HEK293T (cell line): ENCODE measurements around the gene CARMIL3.

Experiments
- CTCF ChIA-PET: fragments of 350-600 bp; formaldehyde crosslinking; extraction: SDS; loops from one replicate; lab custom pipeline; 2021; ENCODE audit warnings: antibody characterized with exemption, inconsistent platforms; lab: Yijun Ruan, JAX
- POLR2A ChIA-PET: fragments of 350-600 bp; formaldehyde crosslinking; extraction: SDS; loops from one replicate; lab custom pipeline; 2020; ENCODE audit warnings: antibody characterized with exemption, inconsistent platforms; lab: Yijun Ruan, JAX
- DNase-seq: peaks from one replicate; pipeline ENCODE4 v3.0.0; 2012; ENCODE audit warnings: mixed read lengths; ENCODE audit errors: extremely low spot score
- ARNT ChIP-seq: fragments of 450-650 bp; IDR thresholded peaks from 2 replicates; pipeline ENCODE4 v1.6.1; 2017; ENCODE audit warnings: mild to moderate bottlenecking
- BHLHE40 ChIP-seq: fragments of 450-650 bp; IDR thresholded peaks from 2 replicates; pipeline ENCODE4 v1.6.1; 2016; ENCODE audit warnings: mild to moderate bottlenecking, moderate library complexity, borderline replicate concordance
- CTBP1 ChIP-seq: fragments of 450-650 bp; IDR thresholded peaks from 2 replicates; pipeline ENCODE4 v1.6.1; 2016; ENCODE audit warnings: borderline replicate concordance
- ELF4 ChIP-seq: fragments of 450-650 bp; IDR thresholded peaks from 2 replicates; pipeline ENCODE4 v1.6.1; 2017; ENCODE audit warnings: antibody characterized with exemption
- FOXA1 ChIP-seq: fragments of 450-650 bp; IDR thresholded peaks from 2 replicates; pipeline ENCODE4 v1.6.1; 2016; ENCODE audit warnings: mild to moderate bottlenecking
- FOXK2 ChIP-seq: fragments of 450-650 bp; IDR thresholded peaks from 2 replicates; pipeline ENCODE4 v1.6.1; 2016; ENCODE audit warnings: mild to moderate bottlenecking
- FOXM1 ChIP-seq: fragments of 450-650 bp; IDR thresholded peaks from 2 replicates; pipeline ENCODE4 v1.6.1; 2017; ENCODE audit warnings: mild to moderate bottlenecking, borderline replicate concordance
- HDGF ChIP-seq: fragments of 450-650 bp; IDR thresholded peaks from 2 replicates; pipeline ENCODE4 v1.6.1; 2017; ENCODE audit warnings: antibody characterized with exemption, borderline replicate concordance
- L3MBTL2 ChIP-seq: fragments of 450-650 bp; conservative IDR thresholded peaks from 2 replicates; pipeline ENCODE4 v1.6.1; 2016; ENCODE audit warnings: mild to moderate bottlenecking
- LEF1 ChIP-seq: fragments of 450-650 bp; IDR thresholded peaks from 2 replicates; pipeline ENCODE4 v1.6.1; 2017; ENCODE audit warnings: mild to moderate bottlenecking, borderline replicate concordance
- NFRKB ChIP-seq: fragments of 450-650 bp; IDR thresholded peaks from 2 replicates; pipeline ENCODE4 v1.6.1; 2016; ENCODE audit warnings: mild to moderate bottlenecking, moderate library complexity
- SP1 ChIP-seq: fragments of 450-650 bp; IDR thresholded peaks from 2 replicates; pipeline ENCODE4 v1.6.1; 2017
- SUZ12 ChIP-seq: fragments of 450-650 bp; IDR thresholded peaks from 2 replicates; pipeline ENCODE4 v1.6.1; 2016; ENCODE audit warnings: mild to moderate bottlenecking
- TARDBP ChIP-seq: fragments of 450-650 bp; IDR thresholded peaks from 2 replicates; pipeline ENCODE4 v1.6.1; 2016
- ZNF384 ChIP-seq: fragments of 450-650 bp; IDR thresholded peaks from 2 replicates; pipeline ENCODE4 v1.6.1; 2016
- TF ChIP-seq, protein P1 (sequence below): fragments of 450-650 bp; IDR thresholded peaks from 2 replicates; pipeline ENCODE4 v1.6.1; 2016

Gene CARMIL3

DNA sequence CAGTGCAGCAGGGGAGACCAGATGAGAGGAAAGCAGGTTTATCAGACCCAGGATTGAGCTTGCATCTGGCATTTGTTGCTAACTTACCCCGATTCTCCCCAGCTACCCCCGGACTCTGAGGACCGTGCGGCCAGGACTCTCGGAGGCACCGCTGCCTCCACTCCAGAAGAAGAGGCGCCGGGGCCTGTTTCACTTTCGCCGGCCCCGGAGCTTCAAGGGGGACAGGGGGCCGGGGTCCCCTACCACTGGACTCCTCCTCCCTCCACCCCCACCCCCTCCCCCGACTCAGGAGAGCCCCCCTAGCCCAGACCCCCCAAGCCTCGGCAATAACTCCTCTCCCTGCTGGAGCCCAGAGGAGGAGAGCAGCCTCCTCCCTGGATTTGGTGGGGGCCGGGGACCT lies 13.0 kb downstream of the CARMIL3 start:
- DNase-seq = no peak
- ChIA-PET CTCF (no interaction called here), POLR2A (interaction anchor here (1.5 kb wide), 1 partner anchor 29 kb away, joined by 5 read pairs; the partner anchor contains the start of gene PCK2)
- no peak for TF ChIP-seq FOXA1
- TF ChIP-seq TARDBP = no peak
- no peak for TF ChIP-seq SUZ12
- no peak for TF ChIP-seq ELF4
- no peak for TF ChIP-seq NFRKB
- no peak for TF ChIP-seq BHLHE40
- TF ChIP-seq CTBP1 = no peak
- TF ChIP-seq FOXM1 = no peak
- TF ChIP-seq SP1 = no peak

DNA sequence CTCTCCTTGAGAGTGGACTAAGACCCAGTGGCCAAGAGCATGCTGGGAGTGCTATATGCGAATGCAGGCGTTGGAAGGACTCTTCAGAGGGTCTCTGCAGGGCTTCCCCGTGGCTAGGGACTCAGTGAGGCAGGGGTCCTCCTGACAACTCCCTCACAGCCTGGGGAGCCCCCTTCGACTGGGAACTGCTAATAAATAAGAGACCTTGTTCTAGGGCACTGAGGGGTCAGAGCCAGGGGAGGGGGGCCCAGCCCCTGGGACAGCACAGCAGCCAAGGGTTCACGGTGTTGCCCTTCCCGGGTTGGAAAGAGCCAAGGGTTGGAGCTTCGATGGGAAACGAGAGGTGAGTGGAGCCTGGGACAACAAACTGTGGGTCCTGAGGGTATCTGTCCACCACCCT lies 13.6 kb downstream of the CARMIL3 start:
- no peak for DNase-seq
- TF ChIP-seq ARNT (no peak), L3MBTL2 (no peak), BHLHE40 (no peak), SP1 (no peak), ELF4 (no peak), ZNF384 (no peak), SUZ12 (no peak)
- TF ChIP-seq, protein P1, sequence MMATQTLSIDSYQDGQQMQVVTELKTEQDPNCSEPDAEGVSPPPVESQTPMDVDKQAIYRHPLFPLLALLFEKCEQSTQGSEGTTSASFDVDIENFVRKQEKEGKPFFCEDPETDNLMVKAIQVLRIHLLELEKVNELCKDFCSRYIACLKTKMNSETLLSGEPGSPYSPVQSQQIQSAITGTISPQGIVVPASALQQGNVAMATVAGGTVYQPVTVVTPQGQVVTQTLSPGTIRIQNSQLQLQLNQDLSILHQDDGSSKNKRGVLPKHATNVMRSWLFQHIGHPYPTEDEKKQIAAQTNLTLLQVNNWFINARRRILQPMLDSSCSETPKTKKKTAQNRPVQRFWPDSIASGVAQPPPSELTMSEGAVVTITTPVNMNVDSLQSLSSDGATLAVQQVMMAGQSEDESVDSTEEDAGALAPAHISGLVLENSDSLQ = no peak
- ChIA-PET CTCF (interaction anchor here (1.2 kb wide), 1 partner anchor 7 kb away, joined by 5 read pairs; no protein-coding TSS in a partner anchor), POLR2A (interaction anchor here (1.5 to 1.7 kb wide), 2 partner anchors 13 to 28 kb away, joined by 4 to 5 read pairs; partner anchors contain the start of genes CARMIL3 and PCK2)

DNA sequence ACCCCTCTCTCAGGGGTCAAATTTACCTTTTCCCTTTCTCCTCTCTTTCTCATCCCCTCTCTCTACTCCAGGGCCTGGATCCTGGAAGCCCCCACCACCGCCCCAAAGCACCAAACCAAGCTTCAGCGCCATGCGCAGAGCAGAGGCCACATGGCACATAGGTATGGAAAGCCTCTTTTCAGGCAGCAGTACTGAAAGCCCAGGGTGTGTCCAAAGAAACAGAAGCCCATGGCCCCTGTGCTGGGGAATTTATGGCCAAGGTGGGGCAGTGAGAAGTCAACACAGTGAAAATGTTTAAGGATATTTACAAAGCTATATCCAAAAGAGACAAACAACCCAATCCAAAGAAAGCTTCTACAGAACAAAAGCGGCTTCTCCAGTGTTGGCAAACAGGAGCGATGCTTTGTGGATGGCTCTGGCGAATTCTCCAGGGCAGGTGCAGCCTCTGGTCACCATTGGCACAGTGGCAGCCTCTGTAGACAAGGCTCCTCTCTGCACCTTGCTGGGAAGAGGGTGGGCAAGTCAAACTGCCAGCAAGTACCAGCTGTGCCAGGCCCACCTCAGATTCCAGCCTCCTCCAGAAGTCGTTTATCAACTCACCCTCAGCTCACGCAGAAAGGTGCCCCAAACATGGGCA lies 14.8 kb downstream of the CARMIL3 start:
- TF ChIP-seq ELF4 (no peak), SP1 (no peak), NFRKB (no peak)
- ChIA-PET POLR2A (interaction anchor here (0.8 to 2.5 kb wide), 3 partner anchors 14 to 27 kb away, joined by 3 to 6 read pairs (median 4); partner anchors contain the start of genes CARMIL3 and PCK2), CTCF (interaction anchor here (1.0 to 2.3 kb wide), 4 partner anchors 8 to 94 kb away, joined by 3 to 8 read pairs (median 5); partner anchors contain the start of gene IRF9)
- DNase-seq = no peak

DNA sequence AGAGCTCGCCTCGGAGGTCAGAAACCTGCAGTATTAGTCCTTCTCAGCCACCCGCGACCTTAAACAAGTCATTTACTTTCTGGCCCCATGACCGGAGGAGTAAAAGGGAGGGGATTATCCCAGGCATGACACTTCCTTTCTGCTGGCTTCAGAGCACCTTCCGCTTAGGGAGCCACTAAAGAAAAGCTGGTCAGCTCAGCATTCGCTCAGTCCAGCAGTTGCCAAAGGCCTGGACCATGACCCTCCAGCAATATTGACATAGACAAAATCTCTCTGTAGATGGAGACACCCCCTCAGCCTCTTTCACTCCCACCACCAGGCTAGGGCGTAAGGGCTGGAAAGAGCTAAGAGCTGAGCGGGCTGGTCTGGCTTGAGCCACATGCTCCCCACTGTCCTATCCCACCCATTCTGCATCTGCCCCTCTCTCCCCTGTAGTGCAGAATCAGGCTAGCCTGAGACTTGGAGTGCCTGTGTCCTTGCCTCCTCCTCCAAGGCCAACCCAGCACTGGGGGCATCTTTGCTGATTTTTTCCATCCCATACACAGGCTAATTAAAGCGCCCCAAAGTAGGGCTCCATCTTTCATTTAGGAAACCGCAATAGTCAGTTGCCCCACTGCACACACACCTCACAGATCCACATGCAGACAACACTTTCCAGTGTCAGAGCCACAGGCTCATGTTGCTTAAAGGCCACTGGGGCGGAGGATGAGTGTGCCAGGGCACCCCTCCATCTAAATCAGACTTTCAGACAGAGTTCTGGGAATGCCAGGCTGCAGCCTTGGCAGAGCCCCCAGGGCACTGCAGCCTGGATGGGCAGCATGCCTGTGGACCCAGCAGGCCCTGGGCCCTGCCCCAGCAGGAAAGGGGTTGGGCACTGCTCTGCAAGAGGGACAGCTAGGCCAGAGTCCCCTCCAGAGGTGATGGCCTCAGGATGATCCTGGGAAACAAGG lies 15.6 kb downstream of the CARMIL3 start:
- CTCF ChIA-PET = interaction anchor here (1.0 to 2.3 kb wide), 3 partner anchors 23 to 94 kb away, joined by 3 to 8 read pairs (median 5); partner anchors contain the start of gene IRF9
- DNase-seq = no peak
- POLR2A ChIA-PET = interaction anchor here (0.8 to 2.5 kb wide), 3 partner anchors 14 to 27 kb away, joined by 3 to 6 read pairs (median 4); partner anchors contain the start of genes CARMIL3 and PCK2
- TF ChIP-seq BHLHE40 (no peak), CTBP1 (no peak), TARDBP (no peak), NFRKB (no peak), FOXM1 (no peak), LEF1 (no peak), FOXA1 (no peak), ZNF384 (no peak), ELF4 (no peak), ARNT (no peak), L3MBTL2 (no peak), SP1 (no peak), HDGF (no peak), FOXK2 (no peak)
- TF ChIP-seq, protein P1 = no peak

DNA sequence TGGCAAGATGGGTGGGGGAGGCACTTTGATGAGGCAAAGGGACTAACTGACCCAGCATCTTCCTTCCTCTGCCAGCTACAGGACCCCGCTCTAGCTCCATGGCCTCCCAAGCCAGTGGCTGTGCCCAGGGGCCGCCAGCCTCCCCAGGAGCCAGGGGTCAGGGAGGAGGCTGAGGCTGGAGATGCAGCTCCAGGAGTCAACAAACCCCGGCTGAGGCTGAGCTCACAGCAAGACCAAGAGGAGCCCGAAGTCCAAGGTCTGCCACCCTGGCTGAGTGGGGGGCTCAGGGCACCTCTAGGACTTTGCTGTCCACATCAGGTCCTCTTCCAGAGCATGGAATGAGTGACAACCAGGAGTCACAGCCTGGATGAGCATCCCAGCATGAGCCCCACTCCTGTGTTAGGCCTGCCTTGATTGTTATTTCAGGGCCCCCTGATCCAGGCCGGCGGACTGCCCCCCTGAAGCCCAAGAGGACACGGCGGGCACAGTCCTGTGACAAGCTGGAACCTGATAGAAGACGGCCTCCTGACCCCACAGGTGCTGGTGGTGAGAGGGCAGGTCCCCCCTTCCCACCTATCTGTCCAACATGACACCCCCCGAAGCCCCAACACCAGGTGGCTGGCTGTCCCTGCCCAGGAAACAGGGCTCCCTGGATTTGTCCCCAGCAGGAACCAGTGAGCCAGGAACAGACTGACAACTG lies 17.1 kb downstream of the CARMIL3 start:
- no peak for TF ChIP-seq CTBP1
- TF ChIP-seq ARNT = no peak
- TF ChIP-seq L3MBTL2 = no peak
- no peak for TF ChIP-seq FOXK2
- no peak for TF ChIP-seq SUZ12
- TF ChIP-seq ELF4 = no peak
- TF ChIP-seq, protein P1 = no peak
- TF ChIP-seq FOXA1 = no peak
- TF ChIP-seq BHLHE40 = no peak
- TF ChIP-seq HDGF = no peak
- no peak for TF ChIP-seq NFRKB
- TF ChIP-seq SP1 = no peak
- no peak for TF ChIP-seq LEF1
- TF ChIP-seq ZNF384 = no peak
- no peak for TF ChIP-seq TARDBP
- no peak for TF ChIP-seq FOXM1
- POLR2A ChIA-PET = interaction anchor here (2.5 to 2.9 kb wide), 2 partner anchors 12 to 25 kb away, joined by 6 to 17 read pairs; partner anchors contain the start of gene PCK2
- DNase-seq = no peak
- CTCF ChIA-PET = interaction anchor here (1.0 to 2.3 kb wide), 4 partner anchors 11 to 40 kb away, joined by 3 to 8 read pairs (median 4); no protein-coding TSS in a partner anchor
